Osteocyte (in vitro differentiated cells): ENCODE measurements around the gene LRRC26. TPM values are rescaled to one million over a fixed set of nuclear protein-coding genes. Genes with fewer than 3 reads are reported as not detected.

Experiments used
- DNase-seq: peaks from one replicate; pipeline ENCODE4 v3.0.0; 2021; ENCODE audit warnings: mixed read lengths; ENCODE audit not compliant: unreplicated experiment; ENCODE audit errors: extremely low spot score
- H3K27ac Mint-ChIP-seq: one replicate; pipeline ENCODE4 v1.8.0; 2021; ENCODE audit warnings: mild to moderate bottlenecking, mixed read lengths; ENCODE audit not compliant: unreplicated experiment
- H3K27me3 Mint-ChIP-seq: one replicate; pipeline ENCODE4 v1.8.0; 2021; ENCODE audit warnings: mixed read lengths; ENCODE audit not compliant: unreplicated experiment
- H3K36me3 Mint-ChIP-seq: one replicate; pipeline ENCODE4 v1.8.0; 2021; ENCODE audit warnings: mixed read lengths; ENCODE audit not compliant: unreplicated experiment
- H3K4me1 Mint-ChIP-seq: one replicate; pipeline ENCODE4 v1.8.0; 2021; ENCODE audit warnings: mixed read lengths; ENCODE audit not compliant: unreplicated experiment
- H3K4me3 Mint-ChIP-seq: one replicate; pipeline ENCODE4 v1.8.0; 2021; ENCODE audit warnings: mild to moderate bottlenecking, moderate library complexity, mixed read lengths; ENCODE audit not compliant: unreplicated experiment
- H3K9me3 Mint-ChIP-seq: one replicate; pipeline ENCODE4 v1.8.0; 2021; ENCODE audit warnings: mixed read lengths; ENCODE audit not compliant: unreplicated experiment
- CTCF ChIP-seq: fragments of 200-600 bp; sonication (generic); IDR thresholded peaks from 2 replicates; pipeline ENCODE4 v1.5.0; 2021; ENCODE audit warnings: antibody characterized with exemption, mild to moderate bottlenecking, moderate library complexity
- total RNA-seq: library from RNA; stranded (reverse); gene quantifications from 2 replicates; pipeline ENCODE4 v1.2.1, GENCODE V29; 2021

LRRC26 gene
- total RNA-seq, 1 donor from 2014 or later = not detected

- H3K27me3 Mint-ChIP-seq = peaks cover 7% of the 10 kb centered on the region
- H3K4me1 Mint-ChIP-seq = no peaks in the 10 kb centered on the region
- no peaks in the 10 kb centered on the region for H3K9me3 Mint-ChIP-seq
- no peaks in the 10 kb centered on the region for H3K36me3 Mint-ChIP-seq
- no peak overlapping the region for H3K4me3 Mint-ChIP-seq
- no peak for DNase-seq
- no peak overlapping the region for H3K27ac Mint-ChIP-seq
- TF ChIP-seq CTCF = no peak
Observed at GRCh38 chr9:137146527-137146918, 23.3 kb downstream of the LRRC26 start.

- Mint-ChIP-seq H3K27ac (no peak overlapping the region), H3K4me3 (no peak overlapping the region), H3K4me1 (no peaks in the 10 kb centered on the region), H3K9me3 (no peaks in the 10 kb centered on the region), H3K27me3 (peaks cover 7% of the 10 kb centered on the region), H3K36me3 (no peaks in the 10 kb centered on the region)
- no peak for TF ChIP-seq CTCF
- no peak for DNase-seq
Observed at GRCh38 chr9:137145731-137146526, 23.9 kb downstream of the LRRC26 start.

- Mint-ChIP-seq H3K36me3 (no peaks in the 10 kb centered on the region), H3K4me1 (no peaks in the 10 kb centered on the region), H3K4me3 (no peak overlapping the region), H3K27me3 (peaks cover 22% of the 10 kb centered on the region), H3K27ac (no peak overlapping the region), H3K9me3 (no peaks in the 10 kb centered on the region)
- no peak for DNase-seq
- no peak for TF ChIP-seq CTCF
Observed at GRCh38 chr9:137143459-137143858, 26.4 kb downstream of the LRRC26 start.

GRCh38 chr9:137141976-137142936 is 27.6 kb downstream of the LRRC26 start:
- TF ChIP-seq CTCF = no peak
- DNase-seq = no peak
- no peak overlapping the region for H3K4me3 Mint-ChIP-seq
- H3K4me1 Mint-ChIP-seq = no peaks in the 10 kb centered on the region
- no peaks in the 10 kb centered on the region for H3K9me3 Mint-ChIP-seq
- no peak overlapping the region for H3K27ac Mint-ChIP-seq
- peaks cover 30% of the 10 kb centered on the region for H3K27me3 Mint-ChIP-seq
- no peaks in the 10 kb centered on the region for H3K36me3 Mint-ChIP-seq
